Measurements from ENCODE around the gene GPBP1L1.
"Not testable (repeated sequence)": the region's sequence is repeated elsewhere in the genome, so short reads cannot be mapped to it uniquely, and the experiment has no call there.

The GPBP1L1 gene

GRCh38 chr1:45630429-45630828, 55.9 kb downstream of the GPBP1L1 start:
- FAIRE-seq = no peak

- no peak for FAIRE-seq
These were observed 57.3 kb downstream of the GPBP1L1 start for GRCh38 chr1:45629035-45629434.

DNA sequence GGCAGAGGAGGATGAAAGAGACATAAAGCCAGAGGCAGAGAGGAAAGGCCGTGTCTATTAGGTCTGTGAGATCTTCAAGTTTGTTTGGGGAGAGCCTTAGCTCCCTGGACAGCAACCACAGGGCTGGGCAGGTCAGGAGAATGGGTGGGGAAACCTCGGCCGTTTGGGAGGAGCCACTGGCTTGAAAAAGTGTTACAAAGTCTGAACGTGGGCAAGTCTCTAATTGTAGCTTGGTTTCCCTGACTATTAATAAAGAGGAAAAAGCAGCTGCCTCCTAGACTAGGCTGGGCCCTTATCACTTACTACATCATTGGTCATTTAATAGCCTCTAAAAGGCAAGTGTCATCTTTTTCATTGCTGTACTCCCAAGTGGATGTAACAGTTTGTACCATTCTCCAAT, 62.4 kb downstream of the GPBP1L1 start, which contains the start of gene CCDC17:
Gene CCDC17, minus strand, starts transcription at position 83 of the 400 bp plus-strand sequence. CDS start 145 bp downstream, outside the sequence.
- no peak for FAIRE-seq

DNA sequence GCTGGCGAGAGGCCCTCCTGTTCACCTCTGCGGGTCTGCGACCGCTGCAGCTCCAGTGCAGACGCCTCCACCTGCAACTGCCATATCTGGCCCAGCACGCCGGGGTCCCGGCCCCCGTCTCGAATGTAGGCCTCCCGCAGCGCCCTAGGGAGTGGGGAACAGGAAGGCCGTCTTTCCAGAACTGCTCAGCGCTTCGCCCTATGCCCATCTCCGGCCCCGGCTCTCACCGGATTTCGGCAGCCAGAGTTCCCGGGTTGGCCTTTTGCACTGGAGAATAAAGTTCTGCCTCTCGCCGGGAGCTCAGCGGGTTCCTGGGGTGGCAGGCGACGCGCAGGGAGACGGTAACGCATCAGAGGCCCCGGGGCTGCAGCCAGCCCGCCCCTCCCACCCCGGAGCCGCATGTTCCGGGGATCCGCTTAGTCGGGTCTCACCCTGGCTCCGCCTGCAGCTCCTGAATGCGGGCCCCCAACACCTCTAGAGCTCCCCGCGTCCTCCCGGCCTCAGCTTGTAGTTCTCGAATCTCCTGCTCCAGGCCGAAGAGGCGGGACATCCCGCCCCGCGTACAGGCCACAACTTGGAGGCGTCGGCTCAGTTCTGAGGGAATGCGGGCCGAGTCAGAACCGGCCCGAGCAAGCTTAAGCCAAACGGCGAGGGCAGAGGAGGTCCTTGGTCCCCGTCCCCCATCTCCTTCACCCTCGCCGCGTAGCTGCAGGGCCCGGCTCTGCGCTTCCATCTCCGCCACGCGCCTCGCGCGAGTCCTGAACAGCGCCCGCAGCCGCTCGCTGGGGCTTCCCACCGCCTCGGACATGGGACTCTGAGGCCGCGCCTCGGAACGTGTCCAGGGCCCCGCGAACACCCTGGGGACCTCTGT, 63.6 kb downstream of the GPBP1L1 start:
- no peak for FAIRE-seq

DNA sequence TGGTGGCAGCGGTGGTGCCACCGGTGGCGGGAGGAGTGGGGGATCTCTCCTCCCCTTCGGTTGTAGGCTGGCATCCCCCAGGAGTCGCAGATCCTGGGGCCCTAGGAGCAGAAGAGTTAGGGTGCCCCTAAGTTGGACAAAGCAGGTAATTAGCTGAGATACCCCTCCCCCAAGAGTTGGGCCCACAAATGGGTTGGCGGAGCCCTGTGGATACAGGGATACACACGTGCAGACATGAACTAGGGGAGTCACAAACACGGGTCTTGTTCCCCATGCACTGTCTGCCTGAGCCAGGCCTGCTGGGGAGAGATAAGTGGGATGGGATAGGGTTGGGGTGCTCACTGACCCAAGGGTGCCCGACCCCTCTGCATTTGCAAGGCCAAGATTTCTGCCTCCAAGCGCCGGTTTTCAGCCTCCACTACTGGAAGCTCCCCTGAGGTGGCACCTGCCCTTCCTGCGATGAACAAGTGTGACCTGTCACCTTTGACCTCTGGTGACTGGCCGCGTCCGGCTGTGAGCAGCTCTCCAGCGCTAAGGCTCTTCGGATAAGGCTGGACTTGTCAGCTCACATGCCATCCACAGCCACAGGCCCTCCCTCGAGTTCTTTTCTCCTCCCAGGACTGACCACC, 64.3 kb downstream of the GPBP1L1 start:
- no peak for FAIRE-seq

- FAIRE-seq = no peak
These were observed 64.9 kb downstream of the GPBP1L1 start for GRCh38 chr1:45621501-45621836.

- FAIRE-seq = no peak
These were observed 65.5 kb downstream of the GPBP1L1 start for GRCh38 chr1:45620588-45621500.

DNA sequence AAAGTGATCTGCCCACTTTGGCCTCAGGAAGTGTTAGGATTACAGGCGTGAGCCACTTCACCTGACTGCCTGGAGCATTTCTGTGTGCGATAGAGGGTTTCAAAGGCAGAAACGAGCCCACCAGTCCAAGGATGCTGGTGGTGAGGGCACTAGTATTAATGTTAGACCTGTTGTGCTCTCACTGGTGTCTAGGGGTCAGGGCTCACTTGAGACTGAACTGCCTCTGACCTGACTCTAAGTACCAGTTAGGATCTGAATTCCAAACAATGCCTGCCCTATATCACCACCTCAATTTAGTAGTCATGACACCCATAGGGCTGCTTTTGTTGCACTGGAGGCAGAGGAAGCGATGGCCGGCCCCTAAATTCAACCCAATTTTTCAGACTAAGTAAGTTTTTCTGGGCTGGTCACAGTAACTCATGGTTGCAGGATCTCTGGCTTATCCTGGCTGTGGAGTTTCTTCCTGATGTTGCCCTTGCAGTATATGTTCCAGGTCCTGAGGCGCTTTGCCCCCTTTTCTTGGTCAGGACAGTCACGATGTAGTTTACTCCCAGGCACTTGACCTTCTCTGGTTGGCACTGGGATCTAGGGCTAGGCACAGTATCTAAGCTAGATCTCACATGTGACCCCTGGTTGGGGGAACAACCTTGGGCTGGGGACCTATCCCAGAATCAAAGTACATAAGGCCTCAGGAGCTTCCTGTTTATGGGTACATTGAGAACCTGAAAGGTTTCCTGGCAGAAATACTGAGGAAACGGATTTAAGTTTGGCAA, 67.0 kb downstream of the GPBP1L1 start:
- FAIRE-seq = no peak

DNA sequence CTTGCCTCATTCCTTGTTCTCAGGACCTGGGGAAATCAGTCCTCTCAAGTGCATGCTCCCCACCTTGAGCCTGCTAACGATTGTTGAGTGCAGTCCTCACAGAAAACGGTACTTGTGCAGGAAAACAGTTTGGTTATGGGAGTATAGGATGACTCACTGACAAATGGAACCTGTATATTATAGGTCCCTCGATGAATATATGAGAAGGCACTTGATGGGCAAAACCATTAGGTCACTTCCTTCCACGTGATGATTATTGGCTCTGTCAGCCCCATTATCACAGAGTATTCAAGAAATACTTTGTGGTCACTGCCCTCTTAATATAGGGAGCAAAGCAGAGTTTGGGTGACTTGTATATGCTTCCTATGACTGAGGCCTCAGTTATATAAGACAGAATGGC, 68.7 kb downstream of the GPBP1L1 start:
- no peak for FAIRE-seq

DNA sequence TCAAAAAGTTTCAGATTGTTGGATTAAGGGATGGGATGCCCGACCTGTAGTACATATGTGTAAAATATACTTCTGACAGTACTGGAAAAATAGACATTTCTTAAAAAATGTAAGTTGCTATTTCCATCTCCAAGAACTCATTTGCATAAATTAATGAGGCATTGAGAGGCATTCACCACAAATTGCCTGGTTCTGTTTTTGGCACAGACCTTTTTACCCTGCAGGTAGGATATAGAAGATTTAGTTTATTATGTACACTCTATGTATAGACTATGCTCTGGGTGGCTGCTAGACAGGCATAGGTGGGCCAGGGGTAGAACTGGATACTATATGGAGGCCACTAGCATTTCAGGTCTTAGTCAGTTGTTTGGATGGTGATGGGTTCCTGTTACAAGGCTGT, 70.4 kb downstream of the GPBP1L1 start:
- no peak for FAIRE-seq

DNA sequence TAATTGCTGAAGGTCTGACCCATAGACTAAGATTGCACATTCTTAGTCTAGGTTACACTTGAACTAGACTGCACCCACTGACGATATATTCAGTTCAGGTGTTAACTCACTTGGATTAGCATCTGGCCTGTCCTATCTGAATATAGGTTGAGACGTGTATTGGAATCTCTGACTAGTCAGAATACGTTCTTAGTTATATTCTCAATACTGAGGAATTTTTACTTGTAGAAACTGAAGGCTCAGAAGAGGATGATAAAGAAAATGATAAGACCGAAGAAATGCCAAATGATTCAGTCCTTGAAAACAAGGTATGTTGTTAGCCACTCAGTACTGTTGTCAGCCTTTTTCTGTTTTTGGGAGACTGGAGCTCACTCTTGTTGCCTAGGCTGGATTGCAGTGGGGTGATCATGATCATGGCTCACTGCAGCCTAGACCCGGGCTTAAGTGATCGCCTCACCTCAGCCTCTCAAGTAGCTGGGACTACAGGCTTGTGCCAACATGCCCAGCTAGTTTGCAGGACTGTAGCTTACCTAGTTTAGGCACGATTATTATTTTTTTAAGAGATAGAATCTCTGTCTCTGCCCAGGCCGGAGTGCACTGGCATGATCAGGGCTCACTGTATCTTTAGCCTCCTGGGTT, 73.3 kb downstream of the GPBP1L1 start:
- no peak for FAIRE-seq

GRCh38 chr1:45610589-45611226, 75.6 kb downstream of the GPBP1L1 start:
- no peak for FAIRE-seq

GRCh38 chr1:45608175-45609156, 77.9 kb downstream of the GPBP1L1 start:
- FAIRE-seq = no peak

GRCh38 chr1:45607404-45608074, 78.8 kb downstream of the GPBP1L1 start:
- FAIRE-seq = no peak

DNA sequence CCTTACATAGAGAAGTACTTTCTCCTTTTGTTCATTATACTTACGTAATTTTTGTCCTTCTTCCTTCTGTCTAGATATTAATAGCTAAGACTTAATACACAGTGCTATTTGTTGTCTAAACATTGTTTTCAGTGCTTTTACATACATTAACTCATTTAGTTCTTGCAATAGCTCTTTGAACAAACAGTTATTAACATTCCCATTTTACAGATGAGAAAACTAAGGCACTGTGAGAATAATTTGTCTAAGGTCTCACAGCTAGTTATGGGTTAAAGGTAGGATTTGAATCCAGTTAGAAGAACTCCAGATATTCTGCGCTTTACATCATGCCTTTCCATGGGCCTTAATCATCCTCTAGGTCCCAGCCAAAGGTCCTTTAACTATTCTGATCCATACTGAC, 82.1 kb downstream of the GPBP1L1 start:
- FAIRE-seq = no peak

GRCh38 chr1:45596765-45597164, 89.6 kb downstream of the GPBP1L1 start:
- not testable (repeated sequence) for FAIRE-seq

DNA sequence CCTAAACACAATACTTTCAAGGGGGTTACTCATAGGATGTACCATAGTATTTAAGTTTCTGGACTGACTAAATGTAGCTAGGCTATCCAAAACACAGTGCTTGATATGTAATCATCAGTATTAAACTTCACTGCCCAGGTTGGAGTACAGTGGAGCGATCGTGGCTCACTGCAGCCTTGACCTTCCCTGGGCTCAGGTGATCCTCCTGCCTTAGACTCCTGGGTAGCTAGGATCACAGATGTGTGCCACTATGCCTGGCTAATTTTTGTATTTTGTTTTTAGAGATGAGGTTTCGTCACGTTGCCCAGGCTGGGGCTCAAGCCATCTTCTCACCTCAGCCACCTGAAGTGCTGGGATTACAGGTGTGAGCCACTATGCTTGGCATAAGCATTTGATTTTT, 91.9 kb downstream of the GPBP1L1 start:
- FAIRE-seq = no peak

DNA sequence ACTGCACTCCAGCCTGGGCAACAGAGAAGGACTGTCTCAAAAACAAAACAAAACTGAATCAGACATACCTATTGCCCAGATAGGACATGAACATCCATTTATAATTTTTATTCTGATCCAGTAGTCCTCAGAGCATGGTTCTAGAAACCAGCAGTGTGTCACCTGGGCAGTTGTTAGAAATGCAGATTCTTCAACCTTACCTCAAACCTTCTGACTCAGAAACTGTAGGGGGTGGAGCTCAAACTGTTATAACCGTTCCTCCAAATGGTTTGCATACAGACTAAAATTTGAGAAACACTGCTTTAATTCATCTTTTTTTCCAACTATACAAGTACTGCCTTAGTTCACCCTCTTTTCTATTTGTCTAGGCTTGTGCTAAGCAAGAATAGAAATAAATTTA, 96.5 kb downstream of the GPBP1L1 start:
- no peak for FAIRE-seq

- FAIRE-seq = no peak
These were observed 99.6 kb downstream of the GPBP1L1 start for GRCh38 chr1:45586769-45587168.

All from endometrium (tissue), 2 donors.